ENCODE measurements around the gene KLF15.

- no peak for TF ChIP-seq TAF1 (IDR thresholded peaks at IDR 0.05; ENCODE audit: control insufficient read depth, extremely low read depth, insufficient read depth, low read length, severe bottlenecking)
- no peak for TF ChIP-seq ELF4 (CRISPR knock-in tag; IDR thresholded peaks at IDR 0.05)
- TF ChIP-seq POLR2B (IDR thresholded peaks at IDR 0.05; ENCODE audit: low read depth, partially characterized antibody) = no peak
- TF ChIP-seq KDM1A (IDR thresholded peaks at IDR 0.05) = no peak
- TF ChIP-seq MYNN (IDR thresholded peaks at IDR 0.05) = no peak
- no peak for TF ChIP-seq MYNN (CRISPR knock-in tag; IDR thresholded peaks at IDR 0.05)
- TF ChIP-seq FOXK1 (CRISPR knock-in tag; IDR thresholded peaks at IDR 0.05; ENCODE audit: borderline replicate concordance) = no peak
- TF ChIP-seq USF1 (CRISPR knock-in tag; IDR thresholded peaks at IDR 0.05) = no peak
- TF ChIP-seq MEF2D (tag; conservative IDR thresholded peaks at IDR 0.05; ENCODE audit: low read depth) = no peak
- TF ChIP-seq CTCF (IDR thresholded peaks at IDR 0.05 in 2 of 3, conservative IDR thresholded peaks at IDR 0.05 in 1 of 3; ENCODE audit: insufficient read depth in 2 of 3, low read depth in 1 of 3, low read length in 3 of 3) = no peak
- no peak for TF ChIP-seq RAD21 (CRISPR knock-in tag; conservative IDR thresholded peaks at IDR 0.05 in 1 of 2, IDR thresholded peaks at IDR 0.05 in 1 of 2)
Measured at GRCh38 chr3:126346466-126346865, 10.7 kb downstream of the KLF15 start.
